Neuronal stem cell (in vitro differentiated cells): ENCODE data around the gene TNK1.

Source experiments
- DNase-seq: peaks from one replicate; pipeline ENCODE4 v3.0.0-alpha.2; 2013; ENCODE audit warnings: low spot score
- H2AFZ ChIP-seq: one replicate; pipeline ENCODE4 v1.6.1; 2013; ENCODE audit warnings: mild to moderate bottlenecking, low read length, inconsistent platforms
- H2AK5ac ChIP-seq: 2 replicates; pipeline ENCODE4 v1.6.1; 2013; ENCODE audit warnings: low read depth, mild to moderate bottlenecking, inconsistent platforms, low read length, moderate library complexity, mixed read lengths
- H2BK120ac ChIP-seq: 2 replicates; pipeline ENCODE4 v1.6.1; 2013; ENCODE audit warnings: low read depth, mild to moderate bottlenecking, inconsistent platforms, low read length, moderate library complexity, mixed read lengths
- H2BK12ac ChIP-seq: one replicate; pipeline ENCODE4 v1.6.1; 2013; ENCODE audit warnings: low read length, inconsistent platforms
- H2BK15ac ChIP-seq: 2 replicates; pipeline ENCODE4 v1.6.1; 2013; ENCODE audit warnings: mild to moderate bottlenecking, low read length, inconsistent platforms, mixed read lengths
- H2BK5ac ChIP-seq: one replicate; pipeline ENCODE4 v1.6.1; 2013; ENCODE audit warnings: inconsistent platforms, mild to moderate bottlenecking, low read length, moderate library complexity
- H3K14ac ChIP-seq: one replicate; pipeline ENCODE4 v1.6.1; 2013; ENCODE audit warnings: low read length, inconsistent platforms
- H3K18ac ChIP-seq: 2 replicates; pipeline ENCODE4 v1.6.1; 2013; ENCODE audit warnings: low read length, inconsistent platforms
- H3K23ac ChIP-seq: 2 replicates; pipeline ENCODE4 v1.6.1; 2013; ENCODE audit warnings: low read depth, mild to moderate bottlenecking, mixed read lengths, low read length, inconsistent platforms; ENCODE audit not compliant: poor library complexity
- H3K27ac ChIP-seq: replicated peaks from 3 replicates; pipeline ENCODE4 v1.5.1; 2013; ENCODE audit warnings: low read length, inconsistent platforms
- H3K27me3 ChIP-seq, 3 experiments: 2 replicates each; pipeline ENCODE4 v1.6.1; 2013; ENCODE audit warnings: low read length in 3 of 3, mild to moderate bottlenecking in 2 of 3, inconsistent platforms in 1 of 3, low read depth in 1 of 3, mixed read lengths in 1 of 3, moderate library complexity in 1 of 3; ENCODE audit not compliant: control insufficient read depth in 3 of 3, insufficient read depth in 3 of 3
- H3K36me3 ChIP-seq, 2 donors: replicated peaks in 1 of 2; 2 replicates each; pipeline ENCODE4 v1.6.1; 2013; ENCODE audit warnings: low read length in 2 of 2; ENCODE audit not compliant: control insufficient read depth in 2 of 2, insufficient read depth in 2 of 2
- H3K4ac ChIP-seq: 2 replicates; pipeline ENCODE4 v1.6.1; 2013; ENCODE audit warnings: inconsistent platforms, mild to moderate bottlenecking, low read length, moderate library complexity
- H3K4me1 ChIP-seq, 2 donors: 1 replicate in 1 of 2; 2 replicates in 1 of 2; pipeline ENCODE4 v1.6.1; 2013; ENCODE audit warnings: low read length in 2 of 2, low read depth in 1 of 2; ENCODE audit not compliant: control insufficient read depth in 2 of 2, insufficient read depth in 1 of 2
- H3K4me2 ChIP-seq: one replicate; pipeline ENCODE4 v1.6.1; 2013; ENCODE audit warnings: mild to moderate bottlenecking, low read length, inconsistent platforms; ENCODE audit not compliant: insufficient read depth, poor library complexity, severe bottlenecking
- H3K4me3 ChIP-seq, 2 donors: 2 replicates each; pipeline ENCODE4 v1.5.1; 2013; ENCODE audit warnings: low read length in 2 of 2, mild to moderate bottlenecking in 2 of 2, inconsistent platforms in 1 of 2, moderate library complexity in 1 of 2
- H3K79me1 ChIP-seq: one replicate; pipeline ENCODE4 v1.6.1; 2013; ENCODE audit warnings: low read depth, mild to moderate bottlenecking, inconsistent platforms, low read length, moderate library complexity
- H3K9ac ChIP-seq: one replicate; pipeline ENCODE4 v1.6.1; 2013; ENCODE audit warnings: mild to moderate bottlenecking, low read depth, low read length, inconsistent platforms; ENCODE audit not compliant: poor library complexity
- H3K9me3 ChIP-seq, 2 donors: replicated peaks in 1 of 2; 2 replicates each; pipeline versions ENCODE3 to v1.6.1; 2013; ENCODE audit warnings: low read length in 2 of 2, mild to moderate bottlenecking in 2 of 2, inconsistent platforms in 1 of 2, low read depth in 1 of 2, mixed read lengths in 1 of 2, moderate library complexity in 1 of 2; ENCODE audit not compliant: control insufficient read depth in 2 of 2, insufficient read depth in 1 of 2
- H4K8ac ChIP-seq: one replicate; pipeline ENCODE4 v1.6.1; 2013; ENCODE audit warnings: low read depth, mild to moderate bottlenecking, inconsistent platforms, low read length, moderate library complexity
- H4K91ac ChIP-seq: one replicate; pipeline ENCODE4 v1.6.1; 2013; ENCODE audit warnings: low read length, low read depth, mild to moderate bottlenecking, inconsistent platforms; ENCODE audit not compliant: poor library complexity
- WGBS, 2 donors: extraction: QIAGEN DNeasy Blood & Tissue Kit; methylation state at CpG; one replicate each; pipeline ENCODE4 v1.1.7; 2013; ENCODE audit warnings: missing lambda C conversion rate in 2 of 2, mixed read lengths in 1 of 2; ENCODE audit not compliant: insufficient read length in 2 of 2, insufficient replicate concordance in 1 of 2; ENCODE audit errors: extremely low coverage in 2 of 2; 5-methylcytosine and 5-hydroxymethylcytosine counted together

The TNK1 gene

DNA sequence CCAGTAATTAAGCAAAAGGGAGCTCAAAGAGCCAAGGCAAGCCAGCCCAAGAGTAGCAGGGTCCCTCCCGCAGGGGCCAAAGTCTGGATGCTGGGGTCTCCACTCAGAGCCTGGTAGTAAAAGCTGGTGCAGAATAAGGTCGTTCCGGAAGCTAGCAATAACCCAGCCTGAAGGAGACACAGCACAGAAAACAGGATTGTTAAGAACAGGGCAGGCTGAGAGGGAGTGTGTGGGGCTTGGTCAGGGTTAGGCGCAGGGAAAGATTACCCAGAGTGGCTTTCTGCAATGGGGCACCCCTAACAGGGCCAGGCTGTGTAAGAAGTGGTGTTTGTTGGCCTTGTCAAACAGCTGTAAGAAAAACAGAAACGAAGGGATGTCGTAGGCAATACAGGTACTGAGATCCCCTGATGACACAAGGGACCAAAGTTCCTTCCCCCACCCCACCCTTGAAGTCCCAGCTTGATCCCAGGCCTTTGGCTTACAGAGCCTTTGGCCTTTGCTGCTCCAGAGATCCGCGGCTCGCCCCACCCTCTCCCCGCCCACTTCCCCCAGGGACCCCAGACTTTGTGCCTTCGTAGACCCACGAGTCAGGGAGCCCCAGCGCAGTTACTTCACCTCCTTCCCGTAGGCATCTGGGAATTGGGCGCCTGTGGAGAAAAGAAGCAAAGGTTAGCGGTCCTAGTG lies 22.3 kb downstream of the TNK1 start:
- Histone ChIP-seq H3K9me3 (no peaks in the 10 kb centered on the region), H2BK15ac (peak overlapping the region; percentile 82), H3K27ac (peak overlapping the region; percentile 97), H2AFZ (peak overlapping the region; percentile 89), H3K4me2 (peak overlapping the region; percentile 72), H3K4me3 (peak overlapping the region; percentile 74 to 88), H3K9ac (peak overlapping the region; percentile 92), H3K4me1 (peaks cover 14 to 25% of the 10 kb centered on the region in 2 donors), H2BK120ac (no peak overlapping the region), H3K23ac (no peak overlapping the region), H3K14ac (no peak overlapping the region), H4K91ac (peak overlapping the region; percentile 32), H2BK5ac (peak overlapping the region; percentile 98), H3K36me3 (peaks cover 2 to 12% of the 10 kb centered on the region in 2 donors), H3K18ac (peak overlapping the region; percentile 39), H4K8ac (no peak overlapping the region), H3K79me1 (peaks cover 10% of the 10 kb centered on the region), H3K27me3 (no peaks in the 10 kb centered on the region), H2AK5ac (no peak overlapping the region), H3K4ac (no peak overlapping the region), H2BK12ac (no peak overlapping the region)
- WGBS, 2 donors = no CpG with 5 or more reads among the region's 16 CpGs
- DNase-seq = peak; percentile 67

DNA sequence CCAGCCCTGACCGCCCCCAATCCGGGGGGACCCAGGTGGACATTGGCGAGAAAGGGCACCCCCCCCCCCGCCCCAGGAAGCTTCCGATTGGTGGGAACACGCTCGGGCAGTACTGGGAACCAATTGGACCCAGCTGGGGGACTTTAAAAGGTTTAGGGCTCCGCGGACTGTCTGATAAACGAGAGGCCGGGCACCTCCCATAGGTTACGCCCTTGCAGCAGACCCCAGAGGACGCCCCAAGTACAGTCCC lies 22.8 kb downstream of the TNK1 start:
- Histone ChIP-seq H3K4me3 (peak overlapping the region; percentile 74 to 88), H3K27me3 (no peaks in the 10 kb centered on the region), H3K9me3 (no peaks in the 10 kb centered on the region), H3K23ac (peak overlapping the region; percentile 96), H3K27ac (peak overlapping the region; percentile 97), H3K4ac (no peak overlapping the region), H4K8ac (no peak overlapping the region), H3K4me2 (peak overlapping the region; percentile 72), H3K36me3 (peaks cover 5 to 17% of the 10 kb centered on the region in 2 donors), H2BK120ac (no peak overlapping the region), H3K79me1 (peaks cover 14% of the 10 kb centered on the region), H2BK12ac (no peak overlapping the region), H2BK15ac (no peak overlapping the region), H2AFZ (peak overlapping the region; percentile 89), H3K14ac (no peak overlapping the region), H4K91ac (no peak overlapping the region), H3K18ac (peak overlapping the region; percentile 98), H2AK5ac (no peak overlapping the region), H3K9ac (peak overlapping the region; percentile 92), H2BK5ac (peak overlapping the region; percentile 98), H3K4me1 (peaks cover 14 to 25% of the 10 kb centered on the region in 2 donors)
- no CpG with 5 or more reads among the region's 13 CpGs for WGBS, 2 donors
- no peak for DNase-seq

DNA sequence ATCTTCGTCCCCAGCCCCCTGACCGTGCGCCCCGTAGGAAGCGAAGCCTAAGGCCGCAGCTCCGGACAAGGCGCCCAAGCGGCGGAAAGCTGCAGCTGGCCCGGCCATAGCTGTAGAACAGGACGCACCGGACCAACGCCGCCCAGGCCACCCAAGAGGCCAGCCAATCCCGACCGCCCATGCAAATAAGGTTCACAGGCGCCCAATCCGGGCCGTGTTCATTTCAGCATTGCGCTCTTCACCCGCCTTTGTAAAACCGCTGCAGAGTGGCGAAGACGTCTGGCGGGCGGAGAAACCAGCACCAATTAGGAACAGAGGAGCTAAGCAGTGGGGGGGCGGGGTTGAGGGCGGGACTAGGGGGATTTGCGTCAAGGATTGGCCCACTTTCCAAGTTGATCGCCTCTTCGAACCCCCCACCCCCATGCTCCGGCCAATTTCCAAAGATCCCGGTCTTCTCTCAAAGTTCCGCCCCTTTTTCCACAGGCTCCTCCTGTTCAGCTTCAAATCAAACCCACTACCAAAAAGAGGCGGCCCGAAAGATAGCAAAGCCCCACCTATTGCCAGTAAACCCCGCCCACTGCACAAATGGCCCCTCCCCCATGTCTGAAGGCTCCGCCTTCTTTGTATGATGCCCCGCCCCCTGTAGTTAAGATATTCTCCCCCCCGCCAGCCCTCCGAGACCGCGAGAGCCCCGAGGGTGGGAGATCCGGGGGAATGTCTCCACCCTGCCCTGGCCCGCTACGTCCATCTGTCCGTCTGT lies 23.3 kb downstream of the TNK1 start, which contains the start of gene TMEM256:
Gene TMEM256 (minus strand): TSS at position 121 of the 760 bp plus-strand sequence. CDS start 13 bp downstream, at position 108.
- Histone ChIP-seq H3K9ac (peak within 1 kb of the TSS; percentile 92), H3K27me3 (no peaks in the 10 kb centered on the region), H4K91ac (peak within 1 kb of the TSS; percentile 32), H3K18ac (peak within 1 kb of the TSS; percentile 98), H2AFZ (peak within 1 kb of the TSS; percentile 89), H3K4me3 (peak within 1 kb of the TSS; percentile 74 to 97), H3K4me1 (peaks cover 14 to 25% of the 10 kb centered on the region in 2 donors), H3K14ac (peak within 1 kb of the TSS; percentile 38), H2BK15ac (peak within 1 kb of the TSS; percentile 89), H2AK5ac (peak within 1 kb of the TSS; percentile 100), H3K23ac (peak within 1 kb of the TSS; percentile 96), H3K9me3 (no peaks in the 10 kb centered on the region), H2BK12ac (no peak within 1 kb of the TSS), H3K36me3 (peaks cover 10 to 22% of the 10 kb centered on the region in 2 donors), H4K8ac (no peak within 1 kb of the TSS), H3K79me1 (peaks cover 15% of the 10 kb centered on the region), H3K4me2 (peak within 1 kb of the TSS; percentile 92), H3K27ac (peak within 1 kb of the TSS; percentile 97), H2BK120ac (peak within 1 kb of the TSS; percentile 91), H3K4ac (no peak within 1 kb of the TSS), H2BK5ac (peak within 1 kb of the TSS; percentile 98)
- WGBS, 2 donors = no CpG with 5 or more reads among the region's 49 CpGs
- DNase-seq = peak; percentile 100
